DND-41 (cell line): ENCODE results near the gene MYO1E.

ENCODE experiments used
- EZH2 ChIP-seq: IDR thresholded peaks from 3 replicates; pipeline ENCODE4 v1.6.1; 2012; ENCODE audit warnings: borderline replicate concordance, low read depth, mild to moderate bottlenecking, moderate library complexity, low read length, inconsistent platforms; ENCODE audit not compliant: severe bottlenecking
- TF ChIP-seq, protein P1 (sequence below): IDR thresholded peaks from 2 replicates; pipeline ENCODE4 v1.5.1; 2012; ENCODE audit warnings: borderline replicate concordance, low read length, moderate library complexity, mild to moderate bottlenecking; ENCODE audit not compliant: poor library complexity, severe bottlenecking; ENCODE audit errors: extremely low read depth

DNA sequence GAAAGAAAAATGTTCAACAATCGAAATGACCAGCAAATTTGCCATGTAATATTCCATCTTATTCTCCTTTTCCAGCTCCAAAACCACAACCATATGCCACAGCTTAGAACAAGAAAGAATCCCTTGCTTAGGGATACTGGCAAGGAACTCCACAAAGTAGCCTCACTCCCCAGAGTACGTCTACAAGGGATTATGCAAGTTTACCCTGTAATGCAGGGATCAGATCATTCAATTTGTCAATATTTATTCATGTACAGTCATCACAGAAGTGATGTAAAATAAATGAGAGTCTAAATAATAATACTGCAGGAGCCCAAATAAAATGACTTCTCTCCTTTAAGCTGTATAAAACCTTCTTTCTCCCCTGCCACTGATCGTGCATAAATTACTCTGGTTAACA lies 23.5 kb upstream of the MYO1E start:
- TF ChIP-seq, protein P1, sequence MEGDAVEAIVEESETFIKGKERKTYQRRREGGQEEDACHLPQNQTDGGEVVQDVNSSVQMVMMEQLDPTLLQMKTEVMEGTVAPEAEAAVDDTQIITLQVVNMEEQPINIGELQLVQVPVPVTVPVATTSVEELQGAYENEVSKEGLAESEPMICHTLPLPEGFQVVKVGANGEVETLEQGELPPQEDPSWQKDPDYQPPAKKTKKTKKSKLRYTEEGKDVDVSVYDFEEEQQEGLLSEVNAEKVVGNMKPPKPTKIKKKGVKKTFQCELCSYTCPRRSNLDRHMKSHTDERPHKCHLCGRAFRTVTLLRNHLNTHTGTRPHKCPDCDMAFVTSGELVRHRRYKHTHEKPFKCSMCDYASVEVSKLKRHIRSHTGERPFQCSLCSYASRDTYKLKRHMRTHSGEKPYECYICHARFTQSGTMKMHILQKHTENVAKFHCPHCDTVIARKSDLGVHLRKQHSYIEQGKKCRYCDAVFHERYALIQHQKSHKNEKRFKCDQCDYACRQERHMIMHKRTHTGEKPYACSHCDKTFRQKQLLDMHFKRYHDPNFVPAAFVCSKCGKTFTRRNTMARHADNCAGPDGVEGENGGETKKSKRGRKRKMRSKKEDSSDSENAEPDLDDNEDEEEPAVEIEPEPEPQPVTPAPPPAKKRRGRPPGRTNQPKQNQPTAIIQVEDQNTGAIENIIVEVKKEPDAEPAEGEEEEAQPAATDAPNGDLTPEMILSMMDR, result no peak
- TF ChIP-seq EZH2, result no peak
